Left ventricle myocardium inferior (tissue), 1 donor: ENCODE data around the gene ARHGEF33. TPM values are rescaled to one million over a fixed set of nuclear protein-coding genes. Genes with fewer than 3 reads are reported as not detected.

ENCODE experiments used
- DNase-seq: peaks from one replicate; pipeline ENCODE4 v3.0.0-alpha.2; 2020
- H3K27ac ChIP-seq: fragments of 200-600 bp; replicated peaks from 2 replicates; pipeline ENCODE4 v1.8.0; 2021
- H3K27me3 ChIP-seq: fragments of 200-600 bp; 2 replicates; pipeline ENCODE4 v1.8.0; 2021; ENCODE audit warnings: low read depth
- H3K36me3 ChIP-seq: fragments of 200-600 bp; 2 replicates; pipeline ENCODE4 v1.8.0; 2021
- H3K4me1 ChIP-seq: fragments of 200-600 bp; 2 replicates; pipeline ENCODE4 v1.8.0; 2021
- H3K4me3 ChIP-seq: fragments of 200-600 bp; 2 replicates; pipeline ENCODE4 v1.8.0; 2021; ENCODE audit warnings: mild to moderate bottlenecking, moderate library complexity
- H3K9me3 ChIP-seq: fragments of 200-600 bp; replicated peaks from 2 replicates; pipeline ENCODE4 v1.8.0; 2021
- intact Hi-C: fragments of 100-400 bp; cut with micrococcal nuclease; formaldehyde crosslinking; loops from one replicate; pipeline ENCODE4 v1.11.0; 2022
- total RNA-seq: library from RNA; stranded (reverse); fragmentation: NEBNext Ultra II Directional; extraction: Animal tissue kit (Norgen Biotek cat#: 25700); gene quantifications from one replicate; pipeline ENCODE4 v1.2.1, GENCODE V29; 2021
- TF ChIP-seq, protein P1 (sequence below): fragments of 200-600 bp; IDR thresholded peaks from 2 replicates; pipeline ENCODE4 v1.8.0; 2021; ENCODE audit warnings: antibody characterized with exemption, mild to moderate bottlenecking, borderline replicate concordance
- donor health status: DM: no; HTN: yes; CAD: no; lungs with severe emphysema.

The ARHGEF33 gene
- total RNA-seq, 1 donor from 2014 or later, result 0.14 TPM

DNA sequence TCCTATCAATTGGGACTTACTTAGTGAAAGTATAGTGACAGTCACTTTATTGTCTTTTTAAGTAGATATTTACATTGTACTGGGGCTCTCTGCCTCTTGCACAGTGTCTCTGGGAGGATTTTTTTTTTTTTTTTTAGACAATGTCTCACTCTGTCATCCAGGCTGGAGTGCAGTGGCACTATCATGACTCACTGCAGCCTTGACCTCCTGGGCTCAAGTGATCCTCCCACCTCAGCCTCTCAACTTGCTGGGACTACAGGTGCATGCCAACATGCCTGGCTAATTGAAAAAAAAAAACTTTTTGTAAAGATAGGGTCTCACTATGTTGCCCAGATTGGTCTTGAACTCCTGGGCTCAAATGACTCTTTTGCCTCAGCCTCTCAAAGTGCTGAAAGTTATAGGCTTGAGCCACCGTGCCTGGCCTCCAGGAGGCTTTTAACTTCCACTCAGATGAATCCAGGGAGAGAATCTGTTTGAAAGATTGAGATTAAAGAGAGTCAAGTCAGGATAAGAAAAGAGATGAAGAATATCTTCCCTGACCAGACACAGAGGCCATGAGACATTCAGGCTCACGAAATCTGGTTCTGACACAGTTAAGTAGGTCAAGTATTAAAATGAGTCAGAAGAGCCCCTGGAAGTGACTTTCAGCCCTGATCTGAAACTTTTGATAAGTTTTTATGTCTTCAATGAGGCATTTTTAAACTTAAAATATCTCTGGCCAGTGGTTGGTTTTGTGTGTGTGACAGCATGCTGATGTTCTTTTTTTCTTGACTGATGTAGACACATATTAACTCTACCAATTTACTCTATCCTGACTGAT lies 18.3 kb downstream of the ARHGEF33 start:
- TF ChIP-seq, protein P1, sequence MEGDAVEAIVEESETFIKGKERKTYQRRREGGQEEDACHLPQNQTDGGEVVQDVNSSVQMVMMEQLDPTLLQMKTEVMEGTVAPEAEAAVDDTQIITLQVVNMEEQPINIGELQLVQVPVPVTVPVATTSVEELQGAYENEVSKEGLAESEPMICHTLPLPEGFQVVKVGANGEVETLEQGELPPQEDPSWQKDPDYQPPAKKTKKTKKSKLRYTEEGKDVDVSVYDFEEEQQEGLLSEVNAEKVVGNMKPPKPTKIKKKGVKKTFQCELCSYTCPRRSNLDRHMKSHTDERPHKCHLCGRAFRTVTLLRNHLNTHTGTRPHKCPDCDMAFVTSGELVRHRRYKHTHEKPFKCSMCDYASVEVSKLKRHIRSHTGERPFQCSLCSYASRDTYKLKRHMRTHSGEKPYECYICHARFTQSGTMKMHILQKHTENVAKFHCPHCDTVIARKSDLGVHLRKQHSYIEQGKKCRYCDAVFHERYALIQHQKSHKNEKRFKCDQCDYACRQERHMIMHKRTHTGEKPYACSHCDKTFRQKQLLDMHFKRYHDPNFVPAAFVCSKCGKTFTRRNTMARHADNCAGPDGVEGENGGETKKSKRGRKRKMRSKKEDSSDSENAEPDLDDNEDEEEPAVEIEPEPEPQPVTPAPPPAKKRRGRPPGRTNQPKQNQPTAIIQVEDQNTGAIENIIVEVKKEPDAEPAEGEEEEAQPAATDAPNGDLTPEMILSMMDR, result no peak
- no peaks in the 10 kb centered on the region for H3K9me3 ChIP-seq
- no peak overlapping the region for H3K4me3 ChIP-seq
- intact Hi-C loops, result no loop called here
- no peaks in the 10 kb centered on the region for H3K4me1 ChIP-seq
- no peak overlapping the region for H3K27ac ChIP-seq
- no peaks in the 10 kb centered on the region for H3K27me3 ChIP-seq
- no peaks in the 10 kb centered on the region for H3K36me3 ChIP-seq
- DNase-seq, result no peak

DNA sequence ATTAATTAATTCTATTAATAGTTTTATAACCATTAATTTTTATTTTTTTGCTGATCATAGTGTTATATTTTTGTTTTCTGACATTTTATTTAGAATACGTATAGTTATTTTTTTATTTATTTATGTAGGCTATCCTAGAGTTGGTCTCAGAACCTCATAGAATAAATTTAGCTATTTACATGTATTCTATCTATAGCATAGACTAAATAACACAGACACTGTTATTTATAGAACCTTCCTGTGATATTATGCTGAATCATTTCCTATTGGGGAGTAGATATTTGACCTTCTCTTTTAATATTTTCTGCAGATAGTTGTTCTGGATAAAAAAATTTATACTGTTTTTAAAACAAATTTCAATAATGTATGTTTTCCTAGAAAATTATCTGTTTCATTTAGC lies 20.2 kb downstream of the ARHGEF33 start:
- Histone ChIP-seq H3K36me3 (no peaks in the 10 kb centered on the region), H3K9me3 (no peaks in the 10 kb centered on the region), H3K27me3 (no peaks in the 10 kb centered on the region), H3K4me1 (no peaks in the 10 kb centered on the region), H3K4me3 (no peak overlapping the region), H3K27ac (no peak overlapping the region)
- no peak for DNase-seq
- TF ChIP-seq, protein P1, result no peak
- intact Hi-C loops, result no loop called here

DNA sequence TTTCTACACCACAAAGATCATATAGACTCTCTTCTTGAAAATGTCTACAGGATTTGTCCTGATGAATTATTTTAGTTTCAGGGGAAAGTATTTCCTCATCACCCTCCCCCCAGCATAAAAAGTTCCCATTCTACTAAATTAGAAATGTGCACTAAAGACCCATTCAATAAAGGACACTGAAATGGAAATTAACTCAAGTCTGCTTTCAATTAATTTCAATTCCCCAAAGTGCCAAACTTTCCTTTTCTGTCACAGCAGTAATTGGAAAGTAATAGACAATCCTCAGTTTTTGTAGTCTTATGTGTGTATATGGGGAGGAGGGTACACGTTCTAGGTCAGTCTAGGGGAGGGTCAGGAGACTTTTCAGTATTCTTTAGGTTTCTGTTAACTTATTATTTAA lies 21.5 kb downstream of the ARHGEF33 start:
- Histone ChIP-seq H3K27me3 (no peaks in the 10 kb centered on the region), H3K9me3 (no peaks in the 10 kb centered on the region), H3K4me1 (no peaks in the 10 kb centered on the region), H3K4me3 (no peak overlapping the region), H3K27ac (no peak overlapping the region), H3K36me3 (no peaks in the 10 kb centered on the region)
- no peak for DNase-seq
- TF ChIP-seq, protein P1, result no peak
- intact Hi-C loops, result no loop called here

DNA sequence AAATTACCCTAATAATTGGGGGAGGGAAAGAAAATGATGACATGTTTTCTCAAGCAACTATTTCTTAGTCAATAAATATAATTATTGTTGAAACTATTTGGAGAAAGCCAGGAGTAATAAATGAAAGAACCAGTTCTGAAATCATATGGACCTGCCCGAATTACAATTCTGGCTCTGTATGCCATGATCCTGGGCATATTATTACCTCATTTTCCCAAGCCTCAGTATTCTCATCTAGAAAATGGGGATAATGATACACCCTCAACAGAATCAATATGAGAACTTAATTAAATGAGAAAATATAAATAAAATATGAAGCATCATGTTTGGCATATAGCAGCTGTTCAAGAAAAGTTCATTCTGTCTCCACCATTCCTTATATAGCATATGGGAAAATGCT lies 22.9 kb downstream of the ARHGEF33 start:
- TF ChIP-seq, protein P1, result no peak
- Histone ChIP-seq H3K27me3 (no peaks in the 10 kb centered on the region), H3K36me3 (no peaks in the 10 kb centered on the region), H3K4me3 (no peak overlapping the region), H3K4me1 (no peaks in the 10 kb centered on the region), H3K27ac (no peak overlapping the region), H3K9me3 (no peaks in the 10 kb centered on the region)
- intact Hi-C loops, result no loop called here
- no peak for DNase-seq

DNA sequence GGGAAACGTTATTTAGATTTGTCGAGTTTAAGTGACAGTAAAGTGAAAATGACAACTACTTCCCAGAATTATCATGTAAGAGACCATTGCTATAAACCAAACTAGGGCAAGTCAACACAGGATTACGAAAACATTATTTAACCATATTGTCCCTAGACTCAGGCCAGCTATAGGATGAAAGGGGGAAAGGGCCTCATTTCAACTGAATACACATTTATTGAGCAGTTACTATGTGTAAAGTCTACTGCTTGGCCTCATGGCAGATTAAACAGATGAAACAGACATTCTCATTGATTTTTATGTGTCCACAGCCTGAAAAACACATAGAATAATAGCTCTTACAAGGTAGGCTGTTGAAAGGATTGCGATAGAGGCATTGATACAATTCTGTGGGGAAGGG lies 32.7 kb downstream of the ARHGEF33 start:
- no peaks in the 10 kb centered on the region for H3K27me3 ChIP-seq
- no peak overlapping the region for H3K4me3 ChIP-seq
- no peak overlapping the region for H3K27ac ChIP-seq
- intact Hi-C loops, result no loop called here
- peaks cover 9% of the 10 kb centered on the region for H3K4me1 ChIP-seq
- H3K36me3 ChIP-seq, result no peaks in the 10 kb centered on the region
- TF ChIP-seq, protein P1, result no peak
- DNase-seq, result no peak
- H3K9me3 ChIP-seq, result no peaks in the 10 kb centered on the region
